GM19467 (cell line): ENCODE measurements around the gene RAB11FIP5.

Experiments
- ATAC-seq: cut with Tn5 transposase; IDR thresholded peaks from one replicate; pipeline ENCODE4 v1.9.1; 2021; ENCODE audit warnings: mild to moderate bottlenecking, moderate library complexity; ENCODE audit not compliant: unreplicated experiment

RAB11FIP5 gene

DNA sequence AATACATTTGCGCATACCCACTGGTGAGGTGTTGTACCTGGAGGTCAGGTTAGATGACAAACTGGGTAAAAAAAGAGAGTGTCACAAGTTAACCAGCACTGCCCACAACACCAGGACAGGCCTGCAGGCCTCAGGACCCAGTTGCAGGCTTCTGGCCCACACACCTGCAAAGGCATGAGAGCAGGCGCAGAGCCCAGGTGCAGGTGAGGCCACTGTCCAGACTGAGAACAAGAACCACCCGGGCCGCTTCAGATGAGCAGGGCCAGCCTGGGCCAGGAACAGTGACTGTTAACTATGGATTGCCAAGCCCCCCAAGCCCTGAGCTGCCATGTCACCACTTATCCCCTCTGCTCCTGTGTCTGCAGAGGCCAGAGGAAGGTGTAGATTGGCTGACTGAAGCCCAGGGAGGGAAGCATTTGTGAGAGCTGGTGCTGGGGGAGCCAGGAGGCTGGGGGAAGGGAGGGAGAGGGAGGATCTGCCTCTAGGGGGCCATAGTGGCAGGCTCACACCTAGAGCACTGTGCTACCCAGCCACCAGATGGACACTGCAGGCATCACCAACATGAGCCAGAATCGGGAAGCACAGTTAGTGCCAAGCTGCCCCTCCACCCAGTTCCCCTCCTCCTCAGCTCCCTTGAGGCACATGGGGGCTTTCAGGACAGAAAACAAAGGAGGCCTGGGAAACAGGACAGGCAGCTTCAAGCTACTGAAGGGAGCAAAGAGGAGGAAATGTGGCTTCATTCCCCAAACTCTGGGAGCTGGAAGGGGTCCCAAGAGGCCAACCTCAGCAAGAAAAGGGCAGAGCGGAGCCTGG lies 76.6 kb downstream of the RAB11FIP5 start:
- ATAC-seq = no peak

DNA sequence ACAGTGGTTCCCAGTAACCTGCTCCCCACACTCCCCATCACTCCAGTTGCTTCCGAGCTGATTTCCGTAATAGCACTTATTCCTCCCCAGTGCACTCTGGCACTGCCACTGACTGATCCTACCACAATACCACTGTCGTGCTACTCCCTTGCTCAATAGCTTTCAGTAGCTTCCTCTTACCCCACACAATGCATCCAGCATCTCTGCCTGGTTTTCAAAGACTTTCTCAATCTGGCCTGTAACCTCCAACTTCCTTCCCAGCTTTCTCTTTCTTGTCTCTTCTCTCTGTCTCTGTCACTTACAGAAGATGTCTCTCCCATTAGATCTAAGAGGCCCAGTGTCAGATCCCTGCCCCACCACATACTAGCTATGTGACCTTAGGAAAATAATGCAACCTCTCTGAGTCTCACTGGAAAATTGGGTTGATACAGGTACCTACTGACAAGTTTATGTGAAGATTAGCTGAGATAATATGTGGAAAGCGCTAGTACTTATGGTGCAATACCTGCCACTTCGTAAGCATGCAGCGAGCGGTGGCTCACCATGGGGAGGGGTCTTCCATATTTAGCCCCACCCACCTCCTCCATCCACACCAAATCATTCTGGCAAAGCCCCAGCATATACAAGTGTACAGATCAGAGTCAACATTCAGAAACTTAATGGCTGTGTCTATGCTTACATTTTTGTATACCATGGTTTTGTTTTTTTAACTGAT lies 77.9 kb downstream of the RAB11FIP5 start:
- ATAC-seq = no peak

DNA sequence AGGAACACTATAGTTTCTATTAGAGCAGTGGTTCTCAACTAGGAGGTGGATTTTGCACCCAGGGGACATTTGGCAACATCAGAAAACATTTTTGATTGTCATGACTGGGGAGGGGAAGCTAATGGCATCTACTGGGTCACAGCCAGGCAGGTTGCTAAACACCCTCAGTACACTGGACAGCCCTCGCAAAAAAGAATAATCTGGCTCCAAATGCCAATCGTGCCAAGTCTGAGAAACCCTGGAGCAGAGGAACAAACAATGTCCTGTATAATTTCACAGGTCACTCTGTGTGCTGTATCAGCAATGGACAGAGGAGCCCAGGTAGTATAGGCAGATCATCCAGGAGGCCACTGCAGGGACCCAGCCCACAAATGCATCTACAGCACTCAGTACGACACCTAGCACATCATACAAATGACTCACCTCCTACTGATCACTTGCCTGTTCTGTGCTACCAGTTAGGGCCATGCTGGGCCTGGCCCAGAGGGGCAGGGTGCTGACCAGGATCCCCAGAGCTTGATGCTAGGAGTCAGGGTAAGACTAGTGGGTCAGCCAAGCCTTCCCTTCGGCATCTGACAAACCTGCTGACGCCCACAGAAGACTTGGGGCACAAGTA lies 78.9 kb downstream of the RAB11FIP5 start:
- no peak for ATAC-seq

DNA sequence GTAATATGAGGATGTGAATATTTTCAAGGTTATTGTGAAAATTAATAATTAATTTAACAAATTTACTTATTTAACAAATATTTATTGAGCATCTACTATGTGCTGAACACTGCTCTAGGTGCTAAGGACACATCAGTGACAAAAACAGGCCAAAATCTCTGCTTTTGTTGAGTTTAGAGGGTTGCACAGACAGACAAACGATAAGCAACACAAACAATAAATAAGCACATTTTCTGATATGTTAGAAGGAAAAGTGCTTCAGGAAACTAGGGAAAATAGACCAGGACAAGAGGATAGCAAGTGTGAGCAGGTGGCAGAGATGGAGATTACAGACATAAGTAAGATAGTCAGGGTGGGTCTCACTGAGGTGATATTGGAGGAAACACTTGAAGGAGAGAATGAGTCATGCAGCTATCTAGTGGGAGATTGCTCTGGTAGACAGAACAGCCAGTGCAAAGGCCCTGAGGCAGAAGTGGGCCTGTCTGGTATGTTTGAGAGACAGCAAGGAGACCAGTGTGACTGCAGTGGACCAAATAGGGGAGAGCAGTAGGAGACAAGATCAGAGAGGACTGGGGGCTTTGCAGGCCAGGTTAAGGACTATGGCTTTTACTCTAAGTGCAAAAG lies 79.5 kb downstream of the RAB11FIP5 start:
- ATAC-seq = no peak

DNA sequence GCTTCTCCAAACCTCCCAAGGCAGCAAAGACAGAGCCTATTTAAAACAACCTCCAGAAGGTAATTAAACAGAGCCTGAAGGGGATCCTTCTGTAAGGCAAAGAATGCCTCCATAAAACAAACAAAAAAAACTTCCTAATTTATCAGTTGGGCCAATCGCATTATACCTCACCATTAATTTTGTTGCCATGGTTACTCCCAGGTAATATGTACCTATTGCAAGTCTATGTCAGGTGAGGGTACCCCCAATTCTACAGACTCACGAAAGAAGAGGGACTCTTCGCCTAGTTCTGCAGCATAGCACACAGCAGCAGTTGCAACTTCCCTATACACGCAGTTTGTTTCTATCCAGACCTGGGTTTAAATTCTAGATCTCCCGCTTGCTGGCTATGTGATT lies 80.0 kb downstream of the RAB11FIP5 start:
- no peak for ATAC-seq

DNA sequence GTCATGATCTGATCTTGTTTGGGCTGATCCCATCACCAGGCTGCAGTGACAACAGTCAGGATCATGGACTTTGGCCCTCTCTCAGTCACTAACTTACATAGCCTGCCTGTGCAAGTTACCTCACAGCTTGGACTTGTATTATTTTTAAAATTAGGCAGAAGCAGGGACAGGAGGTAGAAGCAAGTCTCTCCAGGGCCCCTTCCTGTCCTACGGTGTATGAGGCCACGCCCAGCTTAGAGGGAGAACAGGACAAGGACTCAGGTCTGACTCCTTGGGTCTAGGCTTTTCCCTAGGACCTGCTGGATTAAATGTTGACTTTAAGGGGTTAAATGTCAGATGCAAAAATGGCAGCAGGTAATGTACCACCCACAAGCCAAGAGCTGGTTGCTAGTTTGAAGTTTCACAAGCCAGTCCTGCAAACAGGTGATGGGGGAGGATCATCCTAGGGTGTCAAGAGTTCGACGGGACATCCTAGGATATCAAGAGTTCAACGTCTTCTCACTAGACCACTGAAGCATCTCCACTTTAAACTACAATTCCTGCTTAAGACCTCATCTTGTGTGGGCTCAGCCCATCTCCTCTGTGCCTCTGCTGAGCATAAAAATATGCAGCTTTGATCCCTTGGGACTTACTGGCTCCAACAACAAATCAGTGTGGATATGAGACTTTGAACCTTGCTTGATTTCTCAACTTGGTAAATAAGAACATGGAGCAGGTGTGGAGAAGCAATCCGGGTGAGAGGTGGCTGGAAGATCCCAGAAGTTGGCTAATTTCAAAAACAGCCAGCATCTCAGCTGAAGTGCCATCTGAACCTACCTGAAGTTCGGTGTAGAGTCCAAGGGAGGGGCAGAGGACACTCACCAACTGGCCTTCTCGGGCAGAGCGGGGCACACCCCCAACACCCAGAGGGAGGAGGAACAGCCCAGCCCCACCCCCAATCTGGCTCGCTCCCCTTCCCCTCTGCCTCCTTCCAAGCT lies 80.7 kb downstream of the RAB11FIP5 start:
- no peak for ATAC-seq

DNA sequence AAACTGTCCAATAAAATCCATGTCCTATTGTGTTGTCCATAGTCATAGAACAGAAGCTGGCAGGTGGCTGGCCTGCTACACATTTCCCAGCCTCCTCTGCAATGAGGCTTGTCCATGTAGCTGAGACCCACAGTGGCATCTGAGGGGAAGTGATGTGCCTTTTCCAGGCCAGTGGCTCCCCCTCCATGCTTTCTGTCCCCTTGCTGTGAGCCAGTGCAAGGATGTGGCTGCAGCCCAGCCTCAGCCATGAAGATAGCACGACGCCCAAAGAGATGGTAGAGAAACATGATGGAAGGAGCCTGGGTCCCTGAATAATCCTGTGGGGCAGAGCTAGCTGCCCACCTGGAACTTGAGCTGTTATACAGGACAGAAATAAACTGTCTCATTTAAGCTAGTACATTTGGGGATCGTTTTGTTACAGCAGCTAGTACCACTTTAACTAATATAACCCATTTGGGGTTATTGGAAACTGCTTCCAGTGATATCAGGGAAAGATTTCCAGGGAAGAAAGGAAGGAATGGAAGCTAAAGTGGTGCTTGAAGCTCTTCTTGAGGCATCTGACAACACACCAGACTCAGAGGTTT lies 81.6 kb downstream of the RAB11FIP5 start:
- ATAC-seq = no peak

DNA sequence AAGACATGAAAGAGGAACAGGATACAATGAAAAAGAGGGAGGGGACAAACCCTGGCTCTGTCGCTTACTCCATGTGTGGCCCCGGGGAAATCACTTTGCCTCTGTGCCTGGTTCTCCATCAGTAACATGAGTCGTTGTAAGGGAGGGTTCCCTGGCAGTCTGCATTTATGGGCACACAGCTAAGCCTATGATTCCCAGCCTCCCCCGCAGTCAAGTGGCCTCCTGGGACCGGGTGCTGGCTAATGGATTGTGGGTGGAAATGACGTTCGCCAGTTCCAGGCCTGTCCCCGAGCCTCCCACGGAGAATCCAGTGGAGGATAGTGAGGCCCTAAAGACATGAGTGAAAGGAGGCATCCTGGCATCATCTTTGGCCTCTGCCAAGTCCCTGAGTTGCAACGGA lies 83.9 kb downstream of the RAB11FIP5 start:
- ATAC-seq = no peak

DNA sequence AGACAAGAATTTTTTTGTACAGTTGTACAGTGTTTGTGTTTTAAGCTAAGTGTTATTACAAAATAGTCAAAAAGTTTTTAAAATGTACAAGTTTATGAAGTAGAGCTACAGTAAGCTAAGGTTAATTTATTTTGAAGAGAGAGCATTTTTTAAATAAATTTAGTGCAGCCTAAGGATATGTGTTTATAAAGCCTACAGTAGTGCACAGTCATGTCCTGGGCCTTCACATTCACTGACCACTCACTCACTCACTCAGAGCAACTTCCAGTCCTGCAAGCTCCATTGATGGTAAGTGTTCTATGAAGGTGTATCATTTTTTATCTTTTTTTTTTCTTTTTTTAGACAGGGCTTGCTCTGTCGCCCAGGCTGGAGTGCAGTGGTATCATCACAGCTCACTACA lies 85.4 kb downstream of the RAB11FIP5 start:
- ATAC-seq = no peak

DNA sequence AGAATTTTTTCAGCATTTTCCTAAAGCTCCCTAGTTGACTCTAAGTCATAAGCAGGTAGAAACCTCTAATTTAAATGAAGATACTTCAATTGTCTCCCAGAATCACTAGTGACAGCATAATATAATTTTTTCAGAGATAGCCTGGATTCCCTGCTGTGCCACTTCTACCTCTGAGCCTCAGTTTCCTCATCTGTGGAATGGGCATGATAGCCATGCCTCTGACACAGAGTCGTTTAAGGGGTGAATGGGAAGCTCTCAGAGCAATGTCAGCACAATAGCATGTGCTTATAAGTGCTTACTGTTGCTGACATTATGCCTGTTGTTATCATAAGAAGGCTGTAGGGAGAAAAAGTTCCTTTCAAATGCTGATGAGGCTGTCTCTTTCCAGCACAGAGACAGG lies 89.3 kb downstream of the RAB11FIP5 start:
- ATAC-seq = no peak
